NT2/D1 (cell line): ENCODE measurements around the gene MAL.

Experiments
- DNase-seq: peaks from one replicate; pipeline ENCODE4 v3.0.0-alpha.2; 2011; ENCODE audit warnings: low read depth, low spot score
- H3K27me3 ChIP-seq: 2 replicates; pipeline ENCODE4 v1.6.0; 2011; ENCODE audit warnings: mild to moderate bottlenecking; ENCODE audit not compliant: insufficient read length, insufficient read depth
- H3K36me3 ChIP-seq: 2 replicates; pipeline ENCODE4 v1.6.1; 2011; ENCODE audit warnings: mild to moderate bottlenecking, low read length, mixed read lengths; ENCODE audit not compliant: insufficient read depth, insufficient read length
- H3K4me1 ChIP-seq: 2 replicates; pipeline ENCODE4 v1.5.1; 2011; ENCODE audit not compliant: insufficient read depth, insufficient read length
- H3K4me3 ChIP-seq: 2 replicates; pipeline ENCODE4 v1.5.1; 2011; ENCODE audit warnings: low read depth; ENCODE audit not compliant: insufficient read length
- H3K9ac ChIP-seq: 2 replicates; pipeline ENCODE4 v1.6.0; 2011; ENCODE audit warnings: low read depth; ENCODE audit not compliant: insufficient read length
- H3K9me3 ChIP-seq: 2 replicates; pipeline ENCODE4 v1.5.1; 2011; ENCODE audit warnings: mild to moderate bottlenecking, low read length; ENCODE audit not compliant: insufficient read depth
- SUZ12 ChIP-seq: IDR thresholded peaks from 2 replicates; pipeline ENCODE4 v1.6.1; 2011; ENCODE audit not compliant: insufficient read length, insufficient read depth; ENCODE audit errors: extremely low read depth
- YY1 ChIP-seq: IDR thresholded peaks from 2 replicates; pipeline ENCODE4 v1.6.1; 2011; ENCODE audit not compliant: insufficient read length, insufficient read depth
- ZNF274 ChIP-seq: IDR thresholded peaks from 2 replicates; pipeline ENCODE4 v1.6.1; 2011; ENCODE audit warnings: mild to moderate bottlenecking, low read depth, low read length

The MAL gene

DNA sequence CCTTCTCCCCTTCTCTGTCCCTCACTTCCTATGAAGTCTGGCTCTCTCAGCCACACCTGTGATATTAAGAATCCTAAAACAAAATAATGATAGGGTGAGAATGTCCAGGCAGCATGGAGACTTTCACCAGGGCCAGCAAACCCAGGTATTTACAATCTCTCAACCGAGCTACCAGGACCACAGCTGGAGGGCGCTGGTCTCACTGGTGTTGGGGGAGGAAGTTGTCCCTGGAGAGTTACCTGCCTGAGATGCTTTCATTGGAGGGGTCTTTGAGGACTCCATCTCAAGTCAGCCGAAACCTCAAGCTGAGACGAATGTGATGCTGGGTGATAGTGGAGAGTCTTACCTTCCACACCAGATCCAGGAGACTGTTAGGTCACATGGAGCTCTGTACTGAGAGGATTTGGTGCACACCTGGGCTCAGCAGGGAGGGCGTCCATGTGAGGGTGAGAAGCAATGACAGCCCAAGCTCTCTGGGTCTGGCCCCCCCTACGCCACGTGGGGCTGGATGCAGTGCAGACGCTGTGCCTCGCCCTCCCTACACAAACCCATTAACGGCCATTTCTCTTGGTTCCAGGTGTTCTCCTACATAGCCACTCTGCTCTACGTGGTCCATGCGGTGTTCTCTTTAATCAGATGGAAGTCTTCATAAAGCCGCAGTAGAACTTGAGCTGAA, 27.4 kb downstream of the MAL start:
- Histone ChIP-seq H3K36me3 (no peaks in the 10 kb centered on the region), H3K4me3 (no peak overlapping the region), H3K4me1 (peaks cover 4% of the 10 kb centered on the region), H3K9ac (no peak overlapping the region), H3K9me3 (no peaks in the 10 kb centered on the region), H3K27me3 (peaks cover 3% of the 10 kb centered on the region)
- DNase-seq: no peak
- no peak for TF ChIP-seq ZNF274
- TF ChIP-seq SUZ12: no peak
- TF ChIP-seq YY1: no peak

DNA sequence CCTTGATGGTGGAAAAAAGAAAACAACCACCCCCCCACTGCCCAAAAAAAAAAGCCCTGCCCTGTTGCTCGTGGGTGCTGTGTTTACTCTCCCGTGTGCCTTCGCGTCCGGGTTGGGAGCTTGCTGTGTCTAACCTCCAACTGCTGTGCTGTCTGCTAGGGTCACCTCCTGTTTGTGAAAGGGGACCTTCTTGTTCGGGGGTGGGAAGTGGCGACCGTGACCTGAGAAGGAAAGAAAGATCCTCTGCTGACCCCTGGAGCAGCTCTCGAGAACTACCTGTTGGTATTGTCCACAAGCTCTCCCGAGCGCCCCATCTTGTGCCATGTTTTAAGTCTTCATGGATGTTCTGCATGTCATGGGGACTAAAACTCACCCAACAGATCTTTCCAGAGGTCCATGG, 28.0 kb downstream of the MAL start:
- H3K9me3 ChIP-seq: no peaks in the 10 kb centered on the region
- no peak for DNase-seq

DNA sequence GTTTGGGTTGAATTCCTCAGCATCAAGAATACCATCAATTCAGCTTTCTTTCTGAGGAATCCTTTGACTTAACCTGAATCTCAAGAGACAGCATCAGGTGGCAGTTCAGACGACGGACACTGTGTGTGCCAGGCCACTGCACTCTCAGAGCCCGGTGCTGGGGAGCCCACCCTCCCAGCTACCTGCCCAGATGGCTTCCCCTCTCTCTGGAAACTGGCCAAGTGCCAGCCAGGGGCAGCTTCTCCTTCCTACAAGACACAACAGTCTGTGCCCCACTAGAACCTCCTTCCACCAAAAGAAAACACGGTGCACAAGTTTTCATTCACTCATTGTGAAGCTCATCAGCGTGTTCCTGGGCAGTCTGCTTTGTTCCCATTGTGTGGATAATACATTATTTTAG, 28.5 kb downstream of the MAL start:
- Histone ChIP-seq H3K4me1 (peaks cover 4% of the 10 kb centered on the region), H3K9ac (no peak overlapping the region)
- DNase-seq: no peak

More for the DNA sequence above, 28.0 kb downstream of the MAL start:
- TF ChIP-seq SUZ12: no peak
- TF ChIP-seq ZNF274: no peak
- no peak for TF ChIP-seq YY1
- Histone ChIP-seq H3K4me3 (no peak overlapping the region), H3K27me3 (peaks cover 3% of the 10 kb centered on the region), H3K9ac (no peak overlapping the region), H3K4me1 (peaks cover 4% of the 10 kb centered on the region), H3K36me3 (no peaks in the 10 kb centered on the region)

DNA sequence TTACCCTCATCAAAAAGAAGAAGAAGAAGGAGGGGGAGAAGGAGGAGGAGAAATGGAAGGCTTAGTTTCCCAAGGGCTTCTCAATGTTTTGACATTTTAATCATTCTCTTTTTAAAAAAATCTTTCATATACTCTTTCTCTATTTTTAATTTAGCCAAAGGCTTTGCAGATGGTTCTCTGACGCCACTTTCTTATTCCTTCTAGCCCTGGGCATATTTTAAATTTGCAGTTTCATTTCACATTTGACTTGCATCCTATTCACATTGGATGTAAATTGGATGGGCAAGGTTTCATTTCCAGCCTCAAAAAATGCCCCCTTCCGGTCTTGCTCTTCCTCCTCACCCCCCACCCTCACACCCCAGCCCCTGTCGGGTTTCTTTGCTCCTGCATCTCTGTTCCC, 29.8 kb downstream of the MAL start:
- Histone ChIP-seq H3K4me3 (no peak overlapping the region), H3K4me1 (peaks cover 4% of the 10 kb centered on the region), H3K9me3 (no peaks in the 10 kb centered on the region), H3K36me3 (no peaks in the 10 kb centered on the region), H3K27me3 (peaks cover 3% of the 10 kb centered on the region), H3K9ac (no peak overlapping the region)
- DNase-seq: no peak
- TF ChIP-seq SUZ12 (no peak), ZNF274 (no peak), YY1 (no peak)

More for the DNA sequence above, 28.5 kb downstream of the MAL start:
- H3K9me3 ChIP-seq: no peaks in the 10 kb centered on the region
- peaks cover 3% of the 10 kb centered on the region for H3K27me3 ChIP-seq
- no peak for TF ChIP-seq YY1
- TF ChIP-seq ZNF274: no peak
- no peak for TF ChIP-seq SUZ12
- H3K4me3 ChIP-seq: no peak overlapping the region
- H3K36me3 ChIP-seq: no peaks in the 10 kb centered on the region

DNA sequence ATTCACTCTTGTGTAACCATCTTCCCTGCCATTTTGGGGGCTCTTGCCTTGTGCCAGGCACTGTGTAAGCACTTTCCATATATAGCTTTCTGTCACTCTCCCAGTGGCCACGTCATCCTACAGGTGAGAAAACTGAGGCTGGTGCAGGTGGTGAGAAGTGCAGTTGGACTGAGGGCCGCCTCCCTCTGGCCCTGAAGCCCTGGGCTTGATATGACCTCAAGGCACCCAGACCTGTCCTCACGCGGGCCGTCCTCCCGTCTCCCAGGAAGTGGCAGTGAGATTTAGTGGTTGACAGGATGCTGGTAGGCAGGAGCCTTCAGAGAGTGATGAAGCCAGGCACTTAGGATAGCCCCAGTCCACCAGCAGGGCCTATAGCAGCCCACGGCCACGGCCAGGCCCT, 30.5 kb downstream of the MAL start:
- Histone ChIP-seq H3K4me3 (no peak overlapping the region), H3K9ac (no peak overlapping the region), H3K4me1 (peaks cover 4% of the 10 kb centered on the region), H3K9me3 (no peaks in the 10 kb centered on the region), H3K36me3 (no peaks in the 10 kb centered on the region), H3K27me3 (peaks cover 3% of the 10 kb centered on the region)
- TF ChIP-seq ZNF274 (no peak), SUZ12 (no peak), YY1 (no peak)
- DNase-seq: no peak

DNA sequence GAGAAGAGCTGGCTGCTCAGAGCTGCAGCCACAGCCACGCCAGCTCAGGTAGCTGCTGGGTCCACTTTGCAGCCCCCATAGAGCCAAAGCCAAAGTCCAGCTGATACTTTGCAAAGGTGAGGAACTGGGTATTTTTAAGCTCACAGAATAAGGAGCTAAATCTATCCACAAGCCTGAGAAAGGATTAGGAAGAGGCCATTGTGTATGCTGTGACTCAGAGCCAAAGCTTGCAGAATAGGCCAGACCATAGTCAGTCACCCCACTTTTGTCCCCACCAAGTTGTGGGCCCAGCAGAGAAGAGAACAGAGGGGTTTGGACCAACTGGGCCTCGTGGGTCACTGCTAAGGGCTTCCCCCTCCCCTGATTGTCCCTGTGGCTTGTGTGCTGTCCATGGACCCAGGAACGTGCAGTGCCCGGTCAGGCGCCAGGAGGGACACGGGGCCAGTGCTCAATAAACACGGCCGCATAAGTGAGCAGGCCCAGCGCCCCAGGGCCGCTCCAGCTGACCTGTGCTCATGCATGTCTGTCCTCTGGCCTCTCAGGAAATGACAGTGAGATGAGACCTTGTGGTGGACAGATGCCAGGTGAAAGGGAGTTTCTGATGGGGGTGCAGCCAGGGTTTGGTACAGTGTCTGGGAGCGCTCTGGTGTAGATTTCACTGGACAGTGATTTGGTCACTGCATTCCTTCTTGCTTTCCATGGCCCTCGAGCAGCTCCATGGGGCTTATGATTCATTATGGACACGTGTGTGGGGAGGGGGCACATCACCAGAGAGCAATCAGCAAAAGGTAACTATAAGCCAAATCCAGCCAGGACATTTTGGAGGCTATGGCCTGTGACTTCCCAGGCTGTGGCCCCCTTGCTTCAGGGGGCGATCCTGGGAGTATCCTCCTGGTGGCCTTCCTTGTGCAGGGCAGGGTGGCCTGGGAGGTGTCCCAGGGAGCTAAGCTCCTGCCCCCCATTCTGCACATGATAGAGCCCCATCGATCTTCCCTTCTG, 31.3 kb downstream of the MAL start:
- TF ChIP-seq ZNF274 (no peak), YY1 (no peak), SUZ12 (no peak)
- no peak overlapping the region for H3K9ac ChIP-seq
- no peak overlapping the region for H3K4me3 ChIP-seq
- H3K9me3 ChIP-seq: no peaks in the 10 kb centered on the region
- peaks cover 3% of the 10 kb centered on the region for H3K27me3 ChIP-seq
- DNase-seq: no peak
- no peaks in the 10 kb centered on the region for H3K36me3 ChIP-seq
- H3K4me1 ChIP-seq: peaks cover 6% of the 10 kb centered on the region
